GM21529 (cell line): ENCODE measurements around the gene RPL9.
"Not testable (repeated sequence)": the region's sequence is repeated elsewhere in the genome, so short reads cannot be mapped to it uniquely, and the experiment has no call there.

ENCODE experiments used
- ATAC-seq: cut with Tn5 transposase; IDR thresholded peaks from one replicate; pipeline ENCODE4 v1.9.1; 2021; ENCODE audit not compliant: unreplicated experiment

Gene RPL9

GRCh38 chr4:39427520-39428114 is 31.1 kb downstream of the RPL9 start:
- no peak for ATAC-seq

- no peak for ATAC-seq
Observed at GRCh38 chr4:39426728-39427127, 32.0 kb downstream of the RPL9 start.

GRCh38 chr4:39425297-39425696 is 33.4 kb downstream of the RPL9 start:
- ATAC-seq, result not testable (repeated sequence)

GRCh38 chr4:39422247-39422646 is 36.5 kb downstream of the RPL9 start:
- ATAC-seq, result no peak

GRCh38 chr4:39415678-39416283 is 42.9 kb downstream of the RPL9 start:
- ATAC-seq, result no peak

- not testable (repeated sequence) for ATAC-seq
Observed at GRCh38 chr4:39411561-39411960, 47.2 kb downstream of the RPL9 start.

GRCh38 chr4:39410415-39410814 is 48.3 kb downstream of the RPL9 start:
- no peak for ATAC-seq

- ATAC-seq, result no peak
Observed at GRCh38 chr4:39407584-39407885, 51.2 kb downstream of the RPL9 start.

GRCh38 chr4:39406763-39407583 is 51.7 kb downstream of the RPL9 start, which contains the start of gene KLB:
Gene KLB, plus strand, starts transcription at chr4:39406930. Its CDS starts 20 bp downstream, at chr4:39406950.
- no peak for ATAC-seq
